IMR-90 (cell line): ENCODE measurements around the gene SDK1. TPM values are rescaled to one million over a fixed set of nuclear protein-coding genes. Genes with fewer than 3 reads are reported as not detected.

Experiments used
- ATAC-seq: fragments of 200-7000 bp; cut with Tn5 transposase; 2 replicates; pipeline ENCODE4 v1.9.1; 2020; ENCODE audit warnings: low read depth, mild to moderate bottlenecking, moderate library complexity
- BruUV-seq: library from RNA; stranded (reverse); fragments of 400-500 nt; replicated peaks from 2 replicates; lab custom pipeline; 2021; lab: Mats Ljungman, UMichigan
- CTCF ChIA-PET: fragments of 300-600 bp; formaldehyde crosslinking; extraction: SDS; loops from one replicate; lab custom pipeline; 2021; ENCODE audit warnings: antibody characterized with exemption; lab: Yijun Ruan, JAX
- POLR2A ChIA-PET: fragments of 300-600 bp; sonication (Branson Sonifier 250); formaldehyde crosslinking; loops from one replicate; lab custom pipeline; 2022; ENCODE audit warnings: antibody characterized with exemption; ENCODE audit not compliant: unreplicated experiment; lab: Charles Lee
- DNase-seq: peaks from one replicate; pipeline ENCODE4 v3.0.0; 2013
- H2AFZ ChIP-seq: replicated peaks from 2 replicates; pipeline ENCODE3; 2013; ENCODE audit warnings: low read length, mild to moderate bottlenecking; ENCODE audit not compliant: poor library complexity
- H2AK5ac ChIP-seq: 2 replicates; pipeline ENCODE4 v1.6.1; 2013; ENCODE audit warnings: low read depth, low read length, inconsistent platforms
- H2AK9ac ChIP-seq: replicated peaks from 2 replicates; pipeline ENCODE3; 2013; ENCODE audit warnings: mild to moderate bottlenecking, low read depth, low read length, moderate library complexity; ENCODE audit not compliant: poor library complexity
- H2BK120ac ChIP-seq: 2 replicates; pipeline ENCODE4 v1.6.1; 2013; ENCODE audit warnings: low read depth, low read length, inconsistent platforms
- H2BK15ac ChIP-seq: 3 replicates; pipeline ENCODE4 v1.6.1; 2013; ENCODE audit warnings: low read depth, low read length, inconsistent platforms
- H2BK20ac ChIP-seq: 2 replicates; pipeline ENCODE4 v1.6.1; 2013; ENCODE audit warnings: low read depth, mild to moderate bottlenecking, inconsistent platforms, low read length, moderate library complexity
- H2BK5ac ChIP-seq: 2 replicates; pipeline ENCODE4 v1.6.1; 2013; ENCODE audit warnings: mild to moderate bottlenecking, low read depth, low read length, inconsistent platforms; ENCODE audit not compliant: poor library complexity, severe bottlenecking
- H3K14ac ChIP-seq: replicated peaks from 2 replicates; pipeline ENCODE4 v1.6.1; 2013; ENCODE audit warnings: low read depth, low read length, inconsistent platforms
- H3K18ac ChIP-seq: 2 replicates; pipeline ENCODE4 v1.6.1; 2013; ENCODE audit warnings: low read depth, low read length, control low read depth
- H3K23ac ChIP-seq: 2 replicates; pipeline ENCODE4 v1.6.1; 2013; ENCODE audit warnings: low read depth, low read length, inconsistent platforms
- H3K27ac ChIP-seq: 2 replicates; pipeline ENCODE4 v1.5.1; 2013; ENCODE audit warnings: mild to moderate bottlenecking, control low read depth, low read length; ENCODE audit not compliant: insufficient read depth
- H3K27me3 ChIP-seq: 2 replicates; pipeline ENCODE4 v1.6.1; 2013; ENCODE audit warnings: low read length; ENCODE audit not compliant: control insufficient read depth, insufficient read depth
- H3K36me3 ChIP-seq: 2 replicates; pipeline ENCODE4 v1.6.1; 2013; ENCODE audit warnings: low read length, mixed read lengths; ENCODE audit not compliant: control insufficient read depth, insufficient read depth
- H3K4ac ChIP-seq: 2 replicates; pipeline ENCODE4 v1.6.1; 2013; ENCODE audit warnings: low read depth, low read length, inconsistent platforms
- H3K4me1 ChIP-seq: 2 replicates; pipeline ENCODE4 v1.6.1; 2013; ENCODE audit warnings: low read length, mixed read lengths; ENCODE audit not compliant: control insufficient read depth, insufficient read depth
- H3K4me2 ChIP-seq: 2 replicates; pipeline ENCODE4 v1.6.1; 2013; ENCODE audit warnings: low read depth, mild to moderate bottlenecking, control low read depth, low read length, moderate library complexity
- H3K4me3 ChIP-seq: 2 replicates; pipeline ENCODE4 v1.5.1; 2013; ENCODE audit warnings: low read depth, mild to moderate bottlenecking, control low read depth, low read length, moderate library complexity; ENCODE audit not compliant: insufficient read depth
- H3K56ac ChIP-seq: 2 replicates; pipeline ENCODE4 v1.6.1; 2013; ENCODE audit warnings: low read length, inconsistent platforms; ENCODE audit not compliant: insufficient read depth; ENCODE audit errors: extremely low read depth
- H3K79me1 ChIP-seq, 2 experiments: 2 replicates each; pipeline ENCODE4 v1.6.1; 2013; ENCODE audit warnings: low read length in 2 of 2, inconsistent platforms in 1 of 2, low read depth in 1 of 2
- H3K9ac ChIP-seq: 2 replicates; pipeline ENCODE4 v1.6.1; 2013; ENCODE audit warnings: low read depth, low read length, control low read depth
- H3K9me1 ChIP-seq: 2 replicates; pipeline ENCODE4 v1.6.1; 2013; ENCODE audit warnings: low read length, inconsistent platforms; ENCODE audit not compliant: insufficient read depth
- H3K9me3 ChIP-seq: 2 replicates; pipeline ENCODE4 v1.6.1; 2013; ENCODE audit warnings: low read length; ENCODE audit not compliant: control insufficient read depth, insufficient read depth
- H4K20me1 ChIP-seq: 2 replicates; pipeline ENCODE4 v1.6.1; 2013; ENCODE audit warnings: low read length, inconsistent platforms; ENCODE audit not compliant: insufficient read depth
- H4K5ac ChIP-seq: 2 replicates; pipeline ENCODE4 v1.6.1; 2013; ENCODE audit warnings: mild to moderate bottlenecking, low read depth, low read length, control low read depth
- H4K8ac ChIP-seq, 2 experiments: 2 replicates each; pipeline ENCODE4 v1.6.1; 2013; ENCODE audit warnings: low read depth in 2 of 2, low read length in 2 of 2, control low read depth in 1 of 2, inconsistent platforms in 1 of 2
- H4K91ac ChIP-seq: 2 replicates; pipeline ENCODE4 v1.6.1; 2013; ENCODE audit warnings: low read depth, low read length, inconsistent platforms; ENCODE audit not compliant: insufficient read depth
- FOS ChIP-seq: fragments of 150-350 bp; IDR thresholded peaks from 2 replicates; pipeline ENCODE4 v1.6.1; 2016; ENCODE audit warnings: low read depth, low read length
- MAFK ChIP-seq: IDR thresholded peaks from 2 replicates; pipeline ENCODE4 v1.6.1; 2012; ENCODE audit warnings: low read depth, low read length, improper control_type of control experiment
- RCOR1 ChIP-seq: IDR thresholded peaks from 2 replicates; pipeline ENCODE4 v1.6.1; 2012; ENCODE audit warnings: mild to moderate bottlenecking, low read length, improper control_type of control experiment; ENCODE audit not compliant: insufficient replicate concordance
- WGBS, 2 experiments: methylation state at CpG; one replicate each; pipeline versions ENCODE4 v1.1.5 to v1.1.7; 2013; ENCODE audit warnings: missing lambda C conversion rate in 2 of 2; ENCODE audit not compliant: insufficient read length in 1 of 2; ENCODE audit errors: extremely low coverage in 2 of 2; 5-methylcytosine and 5-hydroxymethylcytosine counted together
- dilution Hi-C: fragments of 300-500 bp; cut with HindIII; formaldehyde crosslinking; loops from one replicate; pipeline ENCODE4 v1.14.3; 2018; ENCODE audit warnings: low sequenced_read_pairs; ENCODE audit not compliant: unreplicated experiment
- in situ Hi-C: fragments of 300-500 bp; cut with MboI; formaldehyde crosslinking; loops from 3 replicates; pipeline ENCODE4 v1.14.3; 2019; ENCODE audit warnings: low sequenced_read_pairs, inconsistent platforms, mixed read lengths
- intact Hi-C: fragments of 100-400 bp; cut with micrococcal nuclease; formaldehyde crosslinking; loops from 2 replicates; pipeline ENCODE4 v1.10.0; 2022
- polyA plus RNA-seq, 3 experiments: library from polyadenylated mRNA; depleted of rRNA; stranded (reverse); fragments of >200 nt; gene quantifications; 2 replicates each; pipeline ENCODE4 v1.2.3, GENCODE V29; 2012; ENCODE audit warnings: low replicate concordance in 1 of 3
- total RNA-seq: library from RNA; depleted of rRNA; stranded (reverse); fragments of >200 nt; gene quantifications from 2 replicates; pipeline ENCODE4 v1.2.3, GENCODE V29; 2012
- TF ChIP-seq, protein P1 (sequence below): conservative IDR thresholded peaks from 2 replicates; pipeline ENCODE4 v1.5.1; 2012; ENCODE audit warnings: mild to moderate bottlenecking, low read depth, low read length, improper control_type of control experiment

Gene SDK1
- total and polyA plus RNA-seq, 2 of the 4 experiments (the other 2 are of a cell fraction): 1.5 to 1.6 TPM

GRCh38 chr7:3710122-3710521, 409.1 kb downstream of the SDK1 start:
- Histone ChIP-seq H4K5ac (no peak overlapping the region), H3K4ac (no peak overlapping the region), H3K9ac (no peak overlapping the region), H3K23ac (no peak overlapping the region), H3K27me3 (no peaks in the 10 kb centered on the region), H3K9me1 (no peaks in the 10 kb centered on the region), H2BK5ac (no peak overlapping the region), H2AK9ac (no peak overlapping the region), H2BK120ac (no peak overlapping the region), H2BK15ac (no peak overlapping the region), H3K14ac (no peak overlapping the region), H3K36me3 (no peaks in the 10 kb centered on the region), H3K79me1 (no peaks in the 10 kb centered on the region), H2BK20ac (no peak overlapping the region), H3K56ac (no peak overlapping the region), H4K20me1 (no peaks in the 10 kb centered on the region), H3K18ac (no peak overlapping the region), H2AFZ (no peak overlapping the region), H3K4me2 (no peak overlapping the region), H3K4me3 (no peak overlapping the region), H3K4me1 (no peaks in the 10 kb centered on the region), H4K8ac (no peak overlapping the region), H2AK5ac (no peak overlapping the region), H3K27ac (no peak overlapping the region), H3K9me3 (peaks cover 4% of the 10 kb centered on the region; the same call in 1 of the 2 replicates), H4K91ac (no peak overlapping the region)
- dilution Hi-C loops: no loop called here
- no peak for TF ChIP-seq MAFK
- TF ChIP-seq, protein P1, sequence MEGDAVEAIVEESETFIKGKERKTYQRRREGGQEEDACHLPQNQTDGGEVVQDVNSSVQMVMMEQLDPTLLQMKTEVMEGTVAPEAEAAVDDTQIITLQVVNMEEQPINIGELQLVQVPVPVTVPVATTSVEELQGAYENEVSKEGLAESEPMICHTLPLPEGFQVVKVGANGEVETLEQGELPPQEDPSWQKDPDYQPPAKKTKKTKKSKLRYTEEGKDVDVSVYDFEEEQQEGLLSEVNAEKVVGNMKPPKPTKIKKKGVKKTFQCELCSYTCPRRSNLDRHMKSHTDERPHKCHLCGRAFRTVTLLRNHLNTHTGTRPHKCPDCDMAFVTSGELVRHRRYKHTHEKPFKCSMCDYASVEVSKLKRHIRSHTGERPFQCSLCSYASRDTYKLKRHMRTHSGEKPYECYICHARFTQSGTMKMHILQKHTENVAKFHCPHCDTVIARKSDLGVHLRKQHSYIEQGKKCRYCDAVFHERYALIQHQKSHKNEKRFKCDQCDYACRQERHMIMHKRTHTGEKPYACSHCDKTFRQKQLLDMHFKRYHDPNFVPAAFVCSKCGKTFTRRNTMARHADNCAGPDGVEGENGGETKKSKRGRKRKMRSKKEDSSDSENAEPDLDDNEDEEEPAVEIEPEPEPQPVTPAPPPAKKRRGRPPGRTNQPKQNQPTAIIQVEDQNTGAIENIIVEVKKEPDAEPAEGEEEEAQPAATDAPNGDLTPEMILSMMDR: no peak
- no peak for TF ChIP-seq FOS
- no peak for TF ChIP-seq RCOR1
- POLR2A ChIA-PET: no interaction called here
- WGBS, 2 experiments: no CpG with 5 or more reads among the region's 1 CpG
- ATAC-seq: no peak
- CTCF ChIA-PET: no interaction called here
- intact Hi-C loops: no loop called here
- no TSS peak for BruUV-seq
- in situ Hi-C loops: no loop called here
- no peak for DNase-seq
